ENCODE data around the gene LBX1.
"Not testable (repeated sequence)": the region's sequence is repeated elsewhere in the genome, so short reads cannot be mapped to it uniquely, and the experiment has no call there.

LBX1 gene

DNA sequence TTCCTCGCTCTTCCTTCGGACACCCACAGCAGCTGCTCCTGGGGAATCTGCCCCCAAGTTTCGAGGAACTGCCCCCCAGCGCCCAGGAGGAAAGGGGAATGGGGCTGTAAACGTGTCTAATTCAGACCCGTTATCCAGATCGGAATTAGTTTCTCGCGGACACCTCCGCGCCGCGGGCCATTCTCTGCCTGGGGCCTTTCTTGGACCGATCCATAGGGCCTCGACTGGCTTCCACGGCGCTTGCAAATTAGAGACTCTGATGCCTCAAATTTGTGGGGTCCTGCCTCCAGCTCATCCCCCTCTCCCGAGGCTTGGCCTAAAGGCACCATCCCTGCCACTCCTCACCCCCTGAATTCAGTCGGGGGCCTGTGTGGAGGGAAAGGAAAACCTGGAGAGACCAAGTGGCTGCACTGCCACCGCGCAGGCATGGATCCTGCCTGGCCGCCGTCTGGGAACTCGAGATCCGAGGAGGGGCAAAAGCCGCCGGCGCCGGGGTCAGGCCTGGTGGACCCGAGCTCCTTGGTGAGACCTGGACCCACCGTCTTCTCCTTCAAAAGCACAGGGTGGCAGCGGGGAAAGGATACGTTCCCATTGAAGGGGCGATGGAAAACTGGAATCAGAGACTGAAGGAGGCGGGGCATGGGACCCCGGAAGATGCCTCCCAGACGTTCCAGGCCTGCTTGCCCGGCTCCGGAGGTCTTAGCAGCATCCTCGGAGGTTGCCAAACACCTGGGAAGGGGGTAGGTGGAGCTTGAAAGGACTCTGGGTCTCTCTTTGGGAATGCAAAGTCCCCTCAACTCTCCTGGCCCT is 13.7 kb downstream of the LBX1 start:
- no peak overlapping the region for H3K4me3 ChIP-seq (ENCODE audit: low read depth, low read length)
- TF ChIP-seq, protein P1, sequence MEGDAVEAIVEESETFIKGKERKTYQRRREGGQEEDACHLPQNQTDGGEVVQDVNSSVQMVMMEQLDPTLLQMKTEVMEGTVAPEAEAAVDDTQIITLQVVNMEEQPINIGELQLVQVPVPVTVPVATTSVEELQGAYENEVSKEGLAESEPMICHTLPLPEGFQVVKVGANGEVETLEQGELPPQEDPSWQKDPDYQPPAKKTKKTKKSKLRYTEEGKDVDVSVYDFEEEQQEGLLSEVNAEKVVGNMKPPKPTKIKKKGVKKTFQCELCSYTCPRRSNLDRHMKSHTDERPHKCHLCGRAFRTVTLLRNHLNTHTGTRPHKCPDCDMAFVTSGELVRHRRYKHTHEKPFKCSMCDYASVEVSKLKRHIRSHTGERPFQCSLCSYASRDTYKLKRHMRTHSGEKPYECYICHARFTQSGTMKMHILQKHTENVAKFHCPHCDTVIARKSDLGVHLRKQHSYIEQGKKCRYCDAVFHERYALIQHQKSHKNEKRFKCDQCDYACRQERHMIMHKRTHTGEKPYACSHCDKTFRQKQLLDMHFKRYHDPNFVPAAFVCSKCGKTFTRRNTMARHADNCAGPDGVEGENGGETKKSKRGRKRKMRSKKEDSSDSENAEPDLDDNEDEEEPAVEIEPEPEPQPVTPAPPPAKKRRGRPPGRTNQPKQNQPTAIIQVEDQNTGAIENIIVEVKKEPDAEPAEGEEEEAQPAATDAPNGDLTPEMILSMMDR (conservative IDR thresholded peaks at IDR 0.05; ENCODE audit: low read depth, low read length): no peak
- DNase-seq (ENCODE audit: low read depth): no peak

- no peak overlapping the region for H3K4me3 ChIP-seq (ENCODE audit: low read depth, low read length)
Observed at GRCh38 chr10:101214446-101215396, 14.5 kb downstream of the LBX1 start.

DNA sequence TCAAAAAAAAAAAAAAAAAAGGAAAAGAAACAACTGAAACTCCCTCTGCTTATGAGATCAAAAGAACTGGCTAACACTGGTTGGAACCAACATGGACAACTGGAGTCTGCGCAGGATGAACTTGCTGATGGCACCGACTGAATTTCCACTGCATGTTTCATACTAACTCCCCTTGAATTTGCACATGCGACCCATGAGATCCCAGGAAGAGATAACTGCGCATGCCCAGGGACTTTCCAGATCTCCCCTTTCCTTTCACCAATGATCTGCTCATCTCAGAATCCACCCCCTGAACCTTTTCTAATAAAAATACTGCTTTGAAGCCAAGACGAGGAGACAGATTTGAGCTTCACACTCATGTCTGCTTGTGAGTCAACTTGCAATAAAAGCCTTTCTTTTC is 20.7 kb downstream of the LBX1 start:
- no peak overlapping the region for H3K4me3 ChIP-seq (ENCODE audit: low read depth, low read length)
- TF ChIP-seq, protein P1 (conservative IDR thresholded peaks at IDR 0.05; ENCODE audit: low read depth, low read length): no peak
- DNase-seq (ENCODE audit: low read depth): no peak

More at GRCh38 chr10:101214446-101215396, 14.5 kb downstream of the LBX1 start:
- DNase-seq (ENCODE audit: low read depth): peak; percentile 46
- TF ChIP-seq, protein P1 (conservative IDR thresholded peaks at IDR 0.05; ENCODE audit: low read depth, low read length): peak; percentile 81

GRCh38 chr10:101207026-101207425 is 22.2 kb downstream of the LBX1 start:
- no peak for DNase-seq (ENCODE audit: low read depth)
- TF ChIP-seq, protein P1 (conservative IDR thresholded peaks at IDR 0.05; ENCODE audit: low read depth, low read length): no peak
- H3K4me3 ChIP-seq (ENCODE audit: low read depth, low read length): no peak overlapping the region

DNA sequence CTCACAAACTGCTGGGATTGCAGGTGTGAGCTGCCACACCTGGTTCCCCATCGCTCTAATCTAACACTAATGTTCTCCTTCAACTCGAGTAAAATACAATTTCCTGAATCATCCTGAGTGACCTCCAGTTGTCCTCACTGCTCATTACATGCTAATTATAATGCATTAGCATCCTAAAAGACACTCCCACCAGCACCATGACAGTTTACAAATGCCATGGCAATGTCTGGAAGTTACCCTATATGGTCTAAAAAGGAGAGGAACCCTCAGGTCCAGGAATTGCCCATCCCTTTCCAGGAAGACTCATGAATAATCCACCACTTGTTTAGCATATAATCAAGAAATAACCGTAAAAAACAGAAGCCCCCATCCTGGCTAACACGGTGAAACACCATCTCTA is 26.6 kb downstream of the LBX1 start:
- not testable (repeated sequence) for DNase-seq (ENCODE audit: low read depth); H3K4me3 ChIP-seq (ENCODE audit: low read depth, low read length)

- H3K4me3 ChIP-seq (ENCODE audit: low read depth, low read length); DNase-seq (ENCODE audit: low read depth): not testable (repeated sequence)
Observed at GRCh38 chr10:101198326-101198977, 30.8 kb downstream of the LBX1 start.

DNA sequence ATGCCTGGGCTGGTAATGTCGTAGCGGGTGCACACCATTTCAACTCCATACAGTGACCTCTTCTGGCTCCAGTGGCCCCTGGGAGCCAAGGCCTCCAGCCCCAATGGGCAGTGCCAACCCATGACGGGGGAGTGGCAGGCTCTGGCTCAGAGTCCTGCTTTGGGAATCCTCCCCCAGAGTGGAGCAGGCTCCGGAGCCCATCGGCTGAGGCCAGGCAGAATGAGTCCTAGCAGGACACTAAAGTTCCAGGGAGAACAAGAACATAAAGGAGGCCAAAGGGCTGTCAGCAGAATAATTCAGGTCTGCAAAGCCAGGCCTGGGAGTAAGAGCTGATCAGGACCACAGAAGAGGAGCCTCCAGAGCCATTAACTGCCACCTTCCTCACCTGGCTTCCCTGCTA is 33.3 kb downstream of the LBX1 start:
- H3K4me3 ChIP-seq (ENCODE audit: low read depth, low read length): no peak overlapping the region
- TF ChIP-seq, protein P1 (conservative IDR thresholded peaks at IDR 0.05; ENCODE audit: low read depth, low read length): no peak
- no peak for DNase-seq (ENCODE audit: low read depth)

Measured in choroid plexus epithelial cell (primary cell).